ENCODE results near the gene EDAR. TPM values are rescaled to one million over a fixed set of nuclear protein-coding genes. Genes with fewer than 3 reads are reported as not detected.

Gene EDAR
- total and polyA plus RNA-seq, 2 of the 8 experiments (the other 6 are each of a cell fraction or from before 2014, with no cell fraction given): not detected

- no peak overlapping the region for H3K23ac ChIP-seq (ENCODE audit: insufficient read length)
- FAIRE-seq: no peak
- CTCF ChIA-PET (ENCODE audit: partially characterized antibody): no interaction called here
- TF ChIP-seq EP300 (IDR thresholded peaks at IDR 0.05; ENCODE audit: borderline replicate concordance in 1 of 2, low read depth in 2 of 2, low read length in 2 of 2): no peak
- TF ChIP-seq CHD1 (IDR thresholded peaks at IDR 0.05; ENCODE audit: low read depth, low read length): no peak
- no peak for TF ChIP-seq ZNF274 (IDR thresholded peaks at IDR 0.05; ENCODE audit: borderline replicate concordance, extremely low read depth, low read length)
- no peak for TF ChIP-seq ATF3 (IDR thresholded peaks at IDR 0.05; ENCODE audit: insufficient read depth, low read depth, low read length)
- TF ChIP-seq MAFK (IDR thresholded peaks at IDR 0.05; ENCODE audit: low read depth, low read length): no peak
- TF ChIP-seq, protein P1, sequence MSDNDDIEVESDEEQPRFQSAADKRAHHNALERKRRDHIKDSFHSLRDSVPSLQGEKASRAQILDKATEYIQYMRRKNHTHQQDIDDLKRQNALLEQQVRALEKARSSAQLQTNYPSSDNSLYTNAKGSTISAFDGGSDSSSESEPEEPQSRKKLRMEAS (IDR thresholded peaks at IDR 0.05): no peak
- no peak for TF ChIP-seq RBBP5 (IDR thresholded peaks at IDR 0.05; ENCODE audit: borderline replicate concordance, low read depth, low read length)
- TF ChIP-seq YY1 (IDR thresholded peaks at IDR 0.05; ENCODE audit: low read depth, low read length): no peak
- no peak for TF ChIP-seq EGR1 (IDR thresholded peaks at IDR 0.05; ENCODE audit: borderline replicate concordance, low read depth, low read length)
- TF ChIP-seq CEBPB (IDR thresholded peaks at IDR 0.05; ENCODE audit: low read depth, low read length): no peak
- no peak for TF ChIP-seq HDAC6 (IDR thresholded peaks at IDR 0.05; ENCODE audit: low read depth, low read length)
- no peak for TF ChIP-seq PHF8 (conservative IDR thresholded peaks at IDR 0.05; ENCODE audit: low read depth, low read length)
- TF ChIP-seq RAD21 (IDR thresholded peaks at IDR 0.05 in 1 of 2, conservative IDR thresholded peaks at IDR 0.05 in 1 of 2; ENCODE audit: low read depth in 2 of 2, low read length in 2 of 2): no peak
- TF ChIP-seq CHD2 (IDR thresholded peaks at IDR 0.05; ENCODE audit: low read length): no peak
Measured at GRCh38 chr2:108877506-108877905, 111.5 kb downstream of the EDAR start.

More at GRCh38 chr2:108877506-108877905, 111.5 kb downstream of the EDAR start:
- Histone ChIP-seq H3K4me3 (ENCODE audit: extremely low read depth in 1 of 4, insufficient read depth in 2 of 4, low read depth in 3 of 4, low read length in 4 of 4) (no peak overlapping the region), H2BK20ac (ENCODE audit: low read length) (no peak overlapping the region), H3K79me2 (ENCODE audit: control insufficient read depth in 1 of 2, insufficient read depth in 2 of 2, low read length in 2 of 2) (no peaks in the 10 kb centered on the region), H4K91ac (replicated peaks; ENCODE audit: insufficient read length, low read length) (no peak overlapping the region), H4K20me1 (replicated peaks in 1 of 2; ENCODE audit: control insufficient read depth in 1 of 2, insufficient read depth in 2 of 2, low read length in 2 of 2) (no peaks in the 10 kb centered on the region), H3K27ac (ENCODE audit: low read depth, low read length) (no peak overlapping the region), H3K14ac (ENCODE audit: insufficient read length) (no peak overlapping the region), H3K27me3 (replicated peaks in 1 of 4; ENCODE audit: control insufficient read depth in 3 of 4, extremely low read depth in 1 of 4, insufficient read depth in 3 of 4, low read length in 3 of 4) (no peaks in the 10 kb centered on the region), H3K4me2 (ENCODE audit: insufficient read depth in 1 of 2, low read depth in 2 of 2, low read length in 2 of 2) (no peak overlapping the region), H2BK15ac (ENCODE audit: low read length) (no peak overlapping the region), H2BK12ac (ENCODE audit: low read depth, low read length) (no peak overlapping the region), H3K9me3 (ENCODE audit: insufficient read depth in 2 of 2, low read depth in 1 of 2, low read length in 1 of 2) (peaks cover 16 to 22% of the 10 kb centered on the region in 2 experiments), H3K36me3 (ENCODE audit: control insufficient read depth in 2 of 4, insufficient read depth in 4 of 4, low read length in 3 of 4) (peaks cover 0 to 11% (median 6%) of the 10 kb centered on the region in 4 experiments; a peak in 2 of 8 replicates), H3K79me1 (ENCODE audit: low read depth, low read length) (no peaks in the 10 kb centered on the region), H3K23me2 (ENCODE audit: low read depth, low read length) (no peaks in the 10 kb centered on the region), H4K5ac (ENCODE audit: insufficient read length, low read depth, low read length) (no peak overlapping the region), H2AFZ (ENCODE audit: low read length) (no peak overlapping the region), H3K56ac (replicated peaks; ENCODE audit: insufficient read length, low read depth, low read length) (no peak overlapping the region), H3K9ac (replicated peaks in 1 of 4; ENCODE audit: extremely low read depth in 1 of 4, low read depth in 3 of 4, low read length in 3 of 4) (no peak overlapping the region), H3K4me1 (replicated peaks in 1 of 4; ENCODE audit: control insufficient read depth in 3 of 4, insufficient read depth in 4 of 4, low read length in 3 of 4) (no peaks in the 10 kb centered on the region), H2AK5ac (ENCODE audit: low read depth, low read length) (no peak overlapping the region), H3K4ac (replicated peaks; ENCODE audit: insufficient read length, low read depth, low read length) (no peak overlapping the region), H3K18ac (ENCODE audit: extremely low read depth, low read length) (no peak overlapping the region), H4K8ac (ENCODE audit: extremely low read depth, insufficient read depth, low read length) (no peak overlapping the region), H2BK120ac (replicated peaks; ENCODE audit: low read depth, low read length) (no peak overlapping the region), H2BK5ac (ENCODE audit: low read depth, low read length) (no peak overlapping the region)
- POLR2A ChIA-PET (ENCODE audit: partially characterized antibody): no interaction called here
- 90% methylated on average over 2 of the region's 2 CpGs; no CpG with 5 or more reads in 1 of the 2 experiments for WGBS, 2 experiments (ENCODE audit: extremely low coverage in 1 of 2, insufficient coverage in 1 of 2, insufficient read length in 1 of 2, insufficient replicate concordance in 2 of 2, low coverage in 1 of 2, low lambda C conversion rate in 2 of 2, missing lambda C conversion rate in 1 of 2)
- DNase-seq (ENCODE audit: low read depth in 1 of 2, low spot score in 2 of 2): no peak

Measured in H1 (cell line).